ENCODE measurements around the gene NANOS2. TPM values are rescaled to one million over a fixed set of nuclear protein-coding genes. Genes with fewer than 3 reads are reported as not detected.

Gene NANOS2
- total and polyA plus RNA-seq, 9 of the 15 experiments (the other 6 are each of a cell fraction or from before 2014, with no cell fraction given) = not detected

- TF ChIP-seq FOXA3 (CRISPR knock-in tag; conservative IDR thresholded peaks at IDR 0.05 in 1 of 2, IDR thresholded peaks at IDR 0.05 in 1 of 2) (0 out of 4 replicates have a peak, but pooled peaks of 1 of the 2 experiments have one; percentile 52), ZNF584 (CRISPR knock-in tag; IDR thresholded peaks at IDR 0.05; ENCODE audit: low read depth) (0 out of 2 replicates have a peak, but pooled peaks have one; percentile 12), ZNF324 (CRISPR knock-in tag; IDR thresholded peaks at IDR 0.05) (no peak), ATF7 (IDR thresholded peaks at IDR 0.05) (peak; percentile 72), ZBTB17 (CRISPR knock-in tag; IDR thresholded peaks at IDR 0.05) (no peak), CUX1 (CRISPR knock-in tag; IDR thresholded peaks at IDR 0.05) (no peak), NFRKB (IDR thresholded peaks at IDR 0.05; ENCODE audit: low read depth) (no peak), AFF4 (CRISPR knock-in tag; IDR thresholded peaks at IDR 0.05) (peak; percentile 80), KLF6 (CRISPR knock-in tag; IDR thresholded peaks at IDR 0.05; ENCODE audit: borderline replicate concordance) (no peak), ZSCAN29 (IDR thresholded peaks at IDR 0.05) (no peak)
These were observed 38.3 kb upstream of the NANOS2 start (continued) for GRCh38 chr19:45952686-45953505.

All from K562 (cell line).